NT2/D1 (cell line): ENCODE results near the gene P4HTM.

Experiments used
- DNase-seq: peaks from one replicate; pipeline ENCODE4 v3.0.0-alpha.2; 2011; ENCODE audit warnings: low read depth, low spot score
- H3K27me3 ChIP-seq: 2 replicates; pipeline ENCODE4 v1.6.0; 2011; ENCODE audit warnings: mild to moderate bottlenecking; ENCODE audit not compliant: insufficient read length, insufficient read depth
- H3K36me3 ChIP-seq: 2 replicates; pipeline ENCODE4 v1.6.1; 2011; ENCODE audit warnings: mild to moderate bottlenecking, low read length, mixed read lengths; ENCODE audit not compliant: insufficient read depth, insufficient read length
- H3K4me1 ChIP-seq: 2 replicates; pipeline ENCODE4 v1.5.1; 2011; ENCODE audit not compliant: insufficient read depth, insufficient read length
- H3K4me3 ChIP-seq: 2 replicates; pipeline ENCODE4 v1.5.1; 2011; ENCODE audit warnings: low read depth; ENCODE audit not compliant: insufficient read length
- H3K9ac ChIP-seq: 2 replicates; pipeline ENCODE4 v1.6.0; 2011; ENCODE audit warnings: low read depth; ENCODE audit not compliant: insufficient read length
- H3K9me3 ChIP-seq: 2 replicates; pipeline ENCODE4 v1.5.1; 2011; ENCODE audit warnings: mild to moderate bottlenecking, low read length; ENCODE audit not compliant: insufficient read depth
- SUZ12 ChIP-seq: IDR thresholded peaks from 2 replicates; pipeline ENCODE4 v1.6.1; 2011; ENCODE audit not compliant: insufficient read length, insufficient read depth; ENCODE audit errors: extremely low read depth
- YY1 ChIP-seq: IDR thresholded peaks from 2 replicates; pipeline ENCODE4 v1.6.1; 2011; ENCODE audit not compliant: insufficient read length, insufficient read depth
- ZNF274 ChIP-seq: IDR thresholded peaks from 2 replicates; pipeline ENCODE4 v1.6.1; 2011; ENCODE audit warnings: mild to moderate bottlenecking, low read depth, low read length

Gene P4HTM

DNA sequence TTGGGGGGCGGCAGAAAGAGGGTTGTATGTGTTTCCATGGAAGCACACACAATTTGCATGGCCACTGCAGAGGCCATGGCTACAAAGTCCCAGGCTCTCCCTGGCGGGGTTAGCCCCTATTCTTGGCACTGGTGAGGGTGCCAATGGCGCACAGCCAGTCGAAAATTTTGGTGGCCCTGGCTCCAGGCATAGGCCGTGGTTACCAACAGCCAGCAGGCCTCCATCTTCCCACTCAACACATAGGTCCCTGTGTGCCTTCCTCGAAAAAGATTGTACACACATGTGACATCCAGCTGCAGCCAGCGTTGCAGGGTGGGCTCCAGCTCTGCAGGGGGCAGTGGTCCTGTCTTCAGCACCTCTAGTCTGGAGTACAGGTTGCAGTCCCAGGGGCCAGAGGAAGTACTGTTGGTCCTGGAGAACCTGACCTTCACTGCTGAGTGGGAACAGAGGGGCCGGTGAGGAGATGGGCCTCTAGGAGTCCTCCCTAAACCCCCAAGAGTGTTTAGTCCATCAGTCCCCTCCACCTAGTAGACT lies 7.1 kb downstream of the P4HTM start:
- H3K4me1 ChIP-seq: peaks cover 13% of the 10 kb centered on the region
- TF ChIP-seq YY1 (no peak), SUZ12 (no peak), ZNF274 (no peak)
- H3K9ac ChIP-seq: no peak overlapping the region

DNA sequence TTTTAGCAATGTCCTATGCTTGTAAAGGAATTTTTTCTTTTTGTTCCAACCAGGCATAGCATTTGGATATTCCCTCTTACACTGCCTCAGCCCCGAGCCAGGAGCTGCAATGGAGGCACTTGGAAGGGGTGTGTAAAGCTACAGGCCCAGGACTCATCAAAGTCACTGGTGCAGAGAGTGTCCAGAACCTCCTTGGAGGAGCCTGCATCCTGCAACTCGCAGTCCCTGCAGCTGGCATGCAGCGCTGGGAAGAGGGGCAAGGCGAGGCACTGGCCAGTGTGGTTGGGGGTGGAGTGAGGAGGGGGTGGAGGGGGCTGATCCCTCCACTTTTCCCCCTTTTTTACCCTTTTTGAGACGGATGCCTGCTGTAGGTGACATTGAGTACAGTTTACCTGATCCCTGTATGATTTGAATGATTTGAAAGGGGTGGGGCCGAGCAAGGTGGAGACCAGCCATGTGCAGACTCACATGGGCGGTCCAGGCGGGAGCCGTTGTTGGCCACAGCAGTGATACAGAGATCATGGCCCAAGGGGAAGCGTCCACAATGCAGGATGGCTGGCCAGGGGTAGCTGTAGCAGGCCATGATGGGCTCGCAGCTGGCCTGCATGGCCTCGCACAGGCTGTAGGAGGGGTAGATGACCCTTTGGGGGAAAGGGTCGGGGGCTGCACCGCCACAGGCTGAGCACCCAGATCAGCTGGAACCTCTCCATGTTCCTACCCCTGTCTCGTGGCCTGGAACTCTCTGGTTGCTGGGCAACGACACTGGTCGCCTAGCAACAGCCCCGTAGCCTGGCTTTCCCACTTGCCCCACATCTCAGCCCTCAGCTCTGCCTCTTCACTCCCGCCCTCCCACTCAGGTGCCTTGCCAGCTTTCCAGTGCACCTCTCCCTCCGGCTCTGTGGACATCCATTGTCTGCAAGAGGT lies 7.9 kb downstream of the P4HTM start:
- Histone ChIP-seq H3K36me3 (peaks cover 16% of the 10 kb centered on the region), H3K27me3 (no peaks in the 10 kb centered on the region), H3K9me3 (no peaks in the 10 kb centered on the region), H3K9ac (no peak overlapping the region), H3K4me3 (no peak overlapping the region), H3K4me1 (peaks cover 13% of the 10 kb centered on the region)
- no peak for DNase-seq
- TF ChIP-seq YY1: no peak
- TF ChIP-seq ZNF274: no peak
- no peak for TF ChIP-seq SUZ12

More for the DNA sequence above, 7.1 kb downstream of the P4HTM start:
- no peaks in the 10 kb centered on the region for H3K27me3 ChIP-seq
- H3K9me3 ChIP-seq: no peaks in the 10 kb centered on the region
- no peak overlapping the region for H3K4me3 ChIP-seq
- no peak for DNase-seq
- peaks cover 19% of the 10 kb centered on the region for H3K36me3 ChIP-seq

GRCh38 chr3:48999085-48999858 lies 9.2 kb downstream of the P4HTM start:
- no peak for TF ChIP-seq YY1
- no peak for TF ChIP-seq SUZ12
- TF ChIP-seq ZNF274: no peak
- Histone ChIP-seq H3K36me3 (peaks cover 12% of the 10 kb centered on the region), H3K9me3 (no peaks in the 10 kb centered on the region), H3K4me1 (peaks cover 13% of the 10 kb centered on the region), H3K4me3 (no peak overlapping the region), H3K9ac (peak overlapping the region; percentile 6), H3K27me3 (no peaks in the 10 kb centered on the region)
- DNase-seq: no peak

DNA sequence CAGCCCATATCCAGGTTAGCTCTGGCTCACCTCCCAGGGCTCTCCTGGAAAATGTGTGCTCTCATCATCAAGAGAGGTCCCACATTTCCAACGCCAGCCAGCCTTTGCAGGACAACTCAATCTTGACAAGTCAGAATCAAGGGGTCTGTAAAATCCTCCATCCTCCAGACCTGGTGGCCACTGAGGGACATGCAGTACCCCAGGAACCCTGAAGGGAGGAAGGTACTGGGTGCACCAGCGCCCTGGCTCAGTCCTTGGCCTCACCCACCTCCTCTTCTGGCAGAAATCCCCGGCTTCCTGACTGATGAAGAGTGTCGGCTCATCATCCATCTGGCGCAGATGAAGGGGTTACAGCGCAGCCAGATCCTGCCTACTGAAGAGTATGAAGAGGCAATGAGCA lies 11.1 kb downstream of the P4HTM start:
- peaks cover 9% of the 10 kb centered on the region for H3K36me3 ChIP-seq
- peaks cover 15% of the 10 kb centered on the region for H3K4me1 ChIP-seq
- no peak overlapping the region for H3K4me3 ChIP-seq
- TF ChIP-seq SUZ12: no peak
- no peak for TF ChIP-seq YY1
- TF ChIP-seq ZNF274: no peak
- no peak overlapping the region for H3K9ac ChIP-seq
- H3K9me3 ChIP-seq: no peaks in the 10 kb centered on the region
- no peaks in the 10 kb centered on the region for H3K27me3 ChIP-seq
- DNase-seq: no peak

GRCh38 chr3:49004352-49005302 lies 14.6 kb downstream of the P4HTM start:
- H3K4me3 ChIP-seq: no peak overlapping the region
- H3K36me3 ChIP-seq: peaks cover 15% of the 10 kb centered on the region
- no peak overlapping the region for H3K9ac ChIP-seq
- no peaks in the 10 kb centered on the region for H3K9me3 ChIP-seq
- DNase-seq: no peak
- H3K27me3 ChIP-seq: no peaks in the 10 kb centered on the region
- TF ChIP-seq ZNF274: no peak
- no peak for TF ChIP-seq SUZ12
- no peak for TF ChIP-seq YY1
- H3K4me1 ChIP-seq: peaks cover 10% of the 10 kb centered on the region

GRCh38 chr3:49005303-49005680 lies 15.3 kb downstream of the P4HTM start:
- H3K9ac ChIP-seq: no peak overlapping the region

GRCh38 chr3:49005998-49006397 lies 16.0 kb downstream of the P4HTM start:
- TF ChIP-seq SUZ12 (no peak), ZNF274 (no peak), YY1 (no peak)
- Histone ChIP-seq H3K36me3 (peaks cover 21% of the 10 kb centered on the region), H3K9me3 (no peaks in the 10 kb centered on the region), H3K4me3 (no peak overlapping the region), H3K4me1 (peaks cover 4% of the 10 kb centered on the region), H3K9ac (peak overlapping the region; percentile 100), H3K27me3 (no peaks in the 10 kb centered on the region)
- DNase-seq: no peak

More at GRCh38 chr3:49005303-49005680, 15.3 kb downstream of the P4HTM start:
- Histone ChIP-seq H3K4me3 (no peak overlapping the region), H3K36me3 (peaks cover 20% of the 10 kb centered on the region), H3K4me1 (peaks cover 9% of the 10 kb centered on the region), H3K27me3 (no peaks in the 10 kb centered on the region), H3K9me3 (no peaks in the 10 kb centered on the region)
- DNase-seq: no peak
- TF ChIP-seq SUZ12: no peak
- TF ChIP-seq YY1: no peak
- no peak for TF ChIP-seq ZNF274
